ENCODE results near the gene PLEKHM3.

The PLEKHM3 gene

GRCh38 chr2:207988975-207989374 lies 36.4 kb downstream of the PLEKHM3 start:
- Histone ChIP-seq H3K4me1 (ENCODE audit: control insufficient read depth, insufficient read depth, low read length) (no peaks in the 10 kb centered on the region), H3K9me3 (ENCODE audit: control insufficient read depth, insufficient read depth, low read length) (no peaks in the 10 kb centered on the region), H3K36me3 (ENCODE audit: control insufficient read depth, insufficient read depth, low read length) (no peaks in the 10 kb centered on the region), H3K27ac (ENCODE audit: low read depth, low read length) (no peak overlapping the region), H3K9ac (ENCODE audit: low read depth, low read length) (no peak overlapping the region), H3K4me3 (ENCODE audit: low read depth, low read length) (no peak overlapping the region), H3K27me3 (ENCODE audit: control insufficient read depth, insufficient read depth, low read length) (no peaks in the 10 kb centered on the region)

GRCh38 chr2:207987025-207987716 lies 38.2 kb downstream of the PLEKHM3 start:
- no peak overlapping the region for H3K4me3 ChIP-seq (ENCODE audit: low read depth, low read length)
- no peaks in the 10 kb centered on the region for H3K36me3 ChIP-seq (ENCODE audit: control insufficient read depth, insufficient read depth, low read length)
- no peak overlapping the region for H3K9ac ChIP-seq (ENCODE audit: low read depth, low read length)
- no peaks in the 10 kb centered on the region for H3K9me3 ChIP-seq (ENCODE audit: control insufficient read depth, insufficient read depth, low read length)
- H3K27me3 ChIP-seq (ENCODE audit: control insufficient read depth, insufficient read depth, low read length): no peaks in the 10 kb centered on the region
- H3K4me1 ChIP-seq (ENCODE audit: control insufficient read depth, insufficient read depth, low read length): no peaks in the 10 kb centered on the region
- H3K27ac ChIP-seq (ENCODE audit: low read depth, low read length): no peak overlapping the region

- Histone ChIP-seq H3K36me3 (ENCODE audit: control insufficient read depth, insufficient read depth, low read length) (no peaks in the 10 kb centered on the region), H3K27me3 (ENCODE audit: control insufficient read depth, insufficient read depth, low read length) (no peaks in the 10 kb centered on the region), H3K4me1 (ENCODE audit: control insufficient read depth, insufficient read depth, low read length) (no peaks in the 10 kb centered on the region), H3K9ac (ENCODE audit: low read depth, low read length) (no peak overlapping the region), H3K9me3 (ENCODE audit: control insufficient read depth, insufficient read depth, low read length) (no peaks in the 10 kb centered on the region), H3K4me3 (ENCODE audit: low read depth, low read length) (no peak overlapping the region), H3K27ac (ENCODE audit: low read depth, low read length) (no peak overlapping the region)
These were observed 40.4 kb downstream of the PLEKHM3 start for GRCh38 chr2:207984765-207985480.

- Histone ChIP-seq H3K27ac (ENCODE audit: low read depth, low read length) (no peak overlapping the region), H3K36me3 (ENCODE audit: control insufficient read depth, insufficient read depth, low read length) (no peaks in the 10 kb centered on the region), H3K9me3 (ENCODE audit: control insufficient read depth, insufficient read depth, low read length) (no peaks in the 10 kb centered on the region), H3K4me3 (ENCODE audit: low read depth, low read length) (no peak overlapping the region), H3K9ac (ENCODE audit: low read depth, low read length) (no peak overlapping the region), H3K4me1 (ENCODE audit: control insufficient read depth, insufficient read depth, low read length) (no peaks in the 10 kb centered on the region), H3K27me3 (ENCODE audit: control insufficient read depth, insufficient read depth, low read length) (no peaks in the 10 kb centered on the region)
These were observed 41.7 kb downstream of the PLEKHM3 start for GRCh38 chr2:207983641-207984042.

GRCh38 chr2:207978177-207978948 lies 47.0 kb downstream of the PLEKHM3 start:
- Histone ChIP-seq H3K9ac (ENCODE audit: low read depth, low read length) (no peak overlapping the region), H3K36me3 (ENCODE audit: control insufficient read depth, insufficient read depth, low read length) (no peaks in the 10 kb centered on the region), H3K27me3 (ENCODE audit: control insufficient read depth, insufficient read depth, low read length) (no peaks in the 10 kb centered on the region), H3K27ac (ENCODE audit: low read depth, low read length) (no peak overlapping the region), H3K9me3 (ENCODE audit: control insufficient read depth, insufficient read depth, low read length) (no peaks in the 10 kb centered on the region), H3K4me1 (ENCODE audit: control insufficient read depth, insufficient read depth, low read length) (peaks cover 7% of the 10 kb centered on the region; the same call in 1 of the 2 replicates), H3K4me3 (ENCODE audit: low read depth, low read length) (no peak overlapping the region)

GRCh38 chr2:207975921-207976320 lies 49.4 kb downstream of the PLEKHM3 start:
- H3K27ac ChIP-seq (ENCODE audit: low read depth, low read length): no peak overlapping the region
- H3K9me3 ChIP-seq (ENCODE audit: control insufficient read depth, insufficient read depth, low read length): no peaks in the 10 kb centered on the region
- H3K27me3 ChIP-seq (ENCODE audit: control insufficient read depth, insufficient read depth, low read length): no peaks in the 10 kb centered on the region
- no peaks in the 10 kb centered on the region for H3K36me3 ChIP-seq (ENCODE audit: control insufficient read depth, insufficient read depth, low read length)
- H3K4me3 ChIP-seq (ENCODE audit: low read depth, low read length): no peak overlapping the region
- H3K9ac ChIP-seq (ENCODE audit: low read depth, low read length): no peak overlapping the region
- H3K4me1 ChIP-seq (ENCODE audit: control insufficient read depth, insufficient read depth, low read length): peaks cover 24% of the 10 kb centered on the region

GRCh38 chr2:207974216-207974605 lies 51.1 kb downstream of the PLEKHM3 start:
- Histone ChIP-seq H3K4me3 (ENCODE audit: low read depth, low read length) (no peak overlapping the region), H3K4me1 (ENCODE audit: control insufficient read depth, insufficient read depth, low read length) (peaks cover 36% of the 10 kb centered on the region), H3K9ac (ENCODE audit: low read depth, low read length) (no peak overlapping the region), H3K9me3 (ENCODE audit: control insufficient read depth, insufficient read depth, low read length) (no peaks in the 10 kb centered on the region), H3K27me3 (ENCODE audit: control insufficient read depth, insufficient read depth, low read length) (no peaks in the 10 kb centered on the region), H3K27ac (ENCODE audit: low read depth, low read length) (no peak overlapping the region), H3K36me3 (ENCODE audit: control insufficient read depth, insufficient read depth, low read length) (no peaks in the 10 kb centered on the region)

- Histone ChIP-seq H3K36me3 (ENCODE audit: control insufficient read depth, insufficient read depth, low read length) (no peaks in the 10 kb centered on the region), H3K4me1 (ENCODE audit: control insufficient read depth, insufficient read depth, low read length) (peaks cover 57% of the 10 kb centered on the region), H3K27ac (ENCODE audit: low read depth, low read length) (peak overlapping the region; percentile 92), H3K9me3 (ENCODE audit: control insufficient read depth, insufficient read depth, low read length) (no peaks in the 10 kb centered on the region), H3K9ac (ENCODE audit: low read depth, low read length) (0 out of 2 replicates have a peak overlapping the region, but pooled peaks have one; percentile 11), H3K27me3 (ENCODE audit: control insufficient read depth, insufficient read depth, low read length) (no peaks in the 10 kb centered on the region), H3K4me3 (ENCODE audit: low read depth, low read length) (peak overlapping the region; percentile 15; the same call in 1 of the 2 replicates)
These were observed 54.5 kb downstream of the PLEKHM3 start for GRCh38 chr2:207970826-207971180.

- peak overlapping the region; percentile 46 for H3K4me3 ChIP-seq (ENCODE audit: low read depth, low read length)
- peak overlapping the region; percentile 92 for H3K27ac ChIP-seq (ENCODE audit: low read depth, low read length)
- no peaks in the 10 kb centered on the region for H3K27me3 ChIP-seq (ENCODE audit: control insufficient read depth, insufficient read depth, low read length)
- no peaks in the 10 kb centered on the region for H3K36me3 ChIP-seq (ENCODE audit: control insufficient read depth, insufficient read depth, low read length)
- peaks cover 57% of the 10 kb centered on the region for H3K4me1 ChIP-seq (ENCODE audit: control insufficient read depth, insufficient read depth, low read length)
- no peaks in the 10 kb centered on the region for H3K9me3 ChIP-seq (ENCODE audit: control insufficient read depth, insufficient read depth, low read length)
- H3K9ac ChIP-seq (ENCODE audit: low read depth, low read length): peak overlapping the region; percentile 50
These were observed 55.0 kb downstream of the PLEKHM3 start for GRCh38 chr2:207970147-207970825.

- Histone ChIP-seq H3K4me1 (ENCODE audit: control insufficient read depth, insufficient read depth, low read length) (peaks cover 57% of the 10 kb centered on the region), H3K36me3 (ENCODE audit: control insufficient read depth, insufficient read depth, low read length) (no peaks in the 10 kb centered on the region), H3K9me3 (ENCODE audit: control insufficient read depth, insufficient read depth, low read length) (no peaks in the 10 kb centered on the region), H3K27me3 (ENCODE audit: control insufficient read depth, insufficient read depth, low read length) (no peaks in the 10 kb centered on the region), H3K27ac (ENCODE audit: low read depth, low read length) (peak overlapping the region; percentile 92), H3K9ac (ENCODE audit: low read depth, low read length) (peak overlapping the region; percentile 50; the same call in 1 of the 2 replicates), H3K4me3 (ENCODE audit: low read depth, low read length) (peak overlapping the region; percentile 46; the same call in 1 of the 2 replicates)
These were observed 56.1 kb downstream of the PLEKHM3 start for GRCh38 chr2:207969249-207969648.
